KG1 (cell line): ENCODE data around the gene REPS2.
A peak's percentile ranks its signal among the peaks of the same experiment; 100 is the strongest.

Source experiments
- DNase-seq: peaks from one replicate; lab custom pipeline; 2025; lab: John Stamatoyannopoulos, UW

The REPS2 gene

GRCh38 chrX:17005712-17006368, 59.4 kb downstream of the REPS2 start:
- no peak for DNase-seq

DNA sequence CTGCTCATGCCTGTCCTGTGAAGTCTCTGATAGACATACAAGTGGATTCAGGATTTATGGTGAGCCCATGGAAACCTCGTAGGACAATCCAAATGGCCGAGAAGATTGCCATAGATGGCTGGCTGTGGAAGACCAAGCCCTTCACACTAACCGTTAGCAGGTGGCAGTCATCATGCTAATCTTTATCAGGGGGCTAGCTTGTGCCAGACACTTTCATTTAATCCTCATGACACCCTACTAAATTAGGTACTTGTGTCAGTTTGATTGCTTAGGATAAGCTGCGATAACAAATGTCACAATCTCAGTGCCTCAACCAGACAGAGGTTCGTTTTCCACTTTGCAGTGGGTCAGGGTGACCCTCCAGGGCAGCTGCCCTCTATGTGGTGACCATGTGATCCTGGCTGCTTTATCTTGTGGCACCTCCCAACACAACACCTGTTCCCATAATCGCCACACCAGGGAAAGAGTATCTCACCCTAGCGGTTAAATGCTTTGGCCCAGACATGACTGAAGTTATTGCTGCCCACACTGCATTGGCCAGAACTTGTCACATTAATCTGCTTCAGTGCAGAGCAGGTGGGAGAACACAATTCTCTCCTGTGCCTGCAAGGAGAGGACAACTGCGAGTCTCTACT, 60.8 kb downstream of the REPS2 start:
- no peak for DNase-seq

- no peak for DNase-seq
These were observed 63.6 kb downstream of the REPS2 start for GRCh38 chrX:17009856-17010625.

- DNase-seq, result no peak
These were observed 66.0 kb downstream of the REPS2 start for GRCh38 chrX:17012465-17012864.

DNA sequence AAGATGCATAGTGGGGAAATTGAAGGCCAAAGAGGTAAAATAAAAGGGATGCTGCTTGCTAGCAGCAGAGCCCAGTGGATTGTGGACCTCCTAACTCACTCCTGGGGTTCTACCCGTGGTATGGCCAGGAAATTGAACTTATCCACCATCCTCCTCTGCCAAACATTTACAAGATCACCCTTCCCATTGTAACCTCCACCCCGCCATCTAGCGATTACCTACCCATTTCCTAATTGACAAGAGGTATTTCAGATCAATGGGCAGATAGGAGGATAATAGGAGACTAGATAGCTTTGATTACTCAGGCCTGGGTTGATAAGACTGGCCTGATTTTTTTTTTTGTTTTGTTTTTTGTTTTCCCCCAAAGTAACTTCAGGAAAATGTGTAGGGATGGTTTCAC, 67.8 kb downstream of the REPS2 start:
- DNase-seq, result no peak

- no peak for DNase-seq
These were observed 70.7 kb downstream of the REPS2 start for GRCh38 chrX:17017134-17017533.

DNA sequence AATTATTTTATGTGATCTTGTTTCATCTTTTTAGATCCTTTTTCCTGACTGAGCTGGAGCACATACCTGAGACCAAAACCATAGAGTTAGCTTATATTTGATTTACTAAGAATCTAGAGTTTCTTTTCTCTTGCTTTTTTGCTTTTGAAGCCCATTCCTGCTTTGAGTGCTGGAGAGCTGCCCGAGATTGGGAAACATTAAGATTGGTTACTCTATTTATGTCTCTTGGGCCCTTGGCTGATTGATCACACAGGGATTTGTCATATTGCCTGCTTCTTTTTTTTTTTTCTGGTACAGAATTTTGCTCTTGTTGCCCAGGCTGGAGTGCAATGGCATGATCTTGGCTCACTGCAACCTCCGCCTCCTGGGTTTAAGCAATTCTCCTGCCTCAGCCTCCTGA, 73.9 kb downstream of the REPS2 start:
- no peak for DNase-seq

DNA sequence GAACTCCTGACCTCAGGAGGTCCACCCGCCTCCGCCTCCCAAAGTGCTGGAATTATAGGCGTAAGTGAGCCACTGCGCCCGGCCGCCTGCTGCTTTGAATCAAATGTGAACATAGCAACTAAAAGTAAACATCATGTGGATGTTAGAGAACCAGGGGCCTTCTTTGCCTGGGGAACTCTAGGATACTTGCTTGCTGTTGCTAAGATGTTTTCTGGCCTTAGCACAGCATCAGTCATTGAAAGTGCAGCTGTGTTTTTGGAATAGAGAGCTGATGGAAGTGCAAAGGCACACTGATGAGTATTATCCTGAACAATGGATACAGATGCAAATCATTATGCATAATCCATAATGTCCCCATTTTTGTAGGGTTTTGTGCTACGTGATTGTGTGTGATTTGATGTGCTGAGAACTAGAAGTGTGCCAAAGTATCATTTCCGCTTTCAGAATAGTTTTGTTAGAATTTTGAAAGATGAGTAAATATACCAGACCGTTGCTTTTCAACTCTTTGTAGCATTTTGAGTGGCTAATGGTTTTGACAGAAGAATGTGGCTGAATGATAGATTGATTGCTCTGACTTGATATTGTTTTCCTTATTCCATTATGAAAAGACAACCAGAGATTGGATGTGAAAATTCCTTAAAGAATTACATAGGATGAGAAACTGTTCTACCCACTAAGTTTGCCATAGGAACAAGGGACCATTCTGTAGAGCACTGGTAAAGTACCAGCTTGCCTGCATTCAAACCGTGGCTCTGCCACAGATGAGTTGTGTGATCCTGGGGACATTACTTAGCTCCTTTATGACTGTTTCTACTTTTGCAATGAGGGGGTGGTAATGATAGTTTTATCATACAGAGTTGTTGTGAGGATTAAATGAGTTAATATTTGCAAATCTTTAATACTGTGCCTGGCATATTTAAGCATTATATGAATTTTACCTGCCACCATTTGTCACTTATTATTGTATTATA, 74.7 kb downstream of the REPS2 start:
- no peak for DNase-seq

DNA sequence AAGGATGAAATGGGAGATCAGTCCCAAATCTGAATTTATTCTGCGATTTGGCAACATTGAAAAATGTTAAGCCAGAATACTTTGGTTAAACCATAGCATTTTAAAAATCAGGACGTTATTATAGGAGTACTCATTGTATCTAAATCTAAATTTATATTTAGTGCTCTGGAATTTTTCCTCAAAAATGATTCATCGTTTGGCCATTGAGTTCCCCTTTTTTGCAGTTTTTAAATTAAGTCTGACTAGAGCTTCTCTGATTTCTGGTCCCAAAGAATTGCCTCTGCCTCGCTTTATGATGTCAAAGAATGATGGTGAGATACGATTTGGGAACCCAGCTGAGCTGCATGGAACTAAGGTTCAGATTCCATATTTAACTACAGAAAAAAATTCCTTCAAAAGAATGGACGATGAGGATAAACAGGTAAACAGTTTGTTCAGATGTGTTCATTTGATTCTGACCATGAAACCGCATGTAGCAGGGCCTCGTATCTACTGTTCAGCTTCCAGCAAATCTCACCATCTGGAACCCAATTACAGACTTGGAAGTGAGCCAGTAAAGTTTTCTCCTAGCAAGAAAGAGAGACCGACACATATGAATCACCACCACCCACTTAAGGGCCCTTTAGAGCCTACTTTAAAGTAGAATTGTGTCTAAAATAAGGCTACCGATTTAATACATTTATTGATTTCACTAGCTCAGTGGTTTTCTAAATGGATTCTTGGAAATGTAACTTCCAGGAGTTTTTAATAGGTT, 75.6 kb downstream of the REPS2 start:
- DNase-seq, result no peak

DNA sequence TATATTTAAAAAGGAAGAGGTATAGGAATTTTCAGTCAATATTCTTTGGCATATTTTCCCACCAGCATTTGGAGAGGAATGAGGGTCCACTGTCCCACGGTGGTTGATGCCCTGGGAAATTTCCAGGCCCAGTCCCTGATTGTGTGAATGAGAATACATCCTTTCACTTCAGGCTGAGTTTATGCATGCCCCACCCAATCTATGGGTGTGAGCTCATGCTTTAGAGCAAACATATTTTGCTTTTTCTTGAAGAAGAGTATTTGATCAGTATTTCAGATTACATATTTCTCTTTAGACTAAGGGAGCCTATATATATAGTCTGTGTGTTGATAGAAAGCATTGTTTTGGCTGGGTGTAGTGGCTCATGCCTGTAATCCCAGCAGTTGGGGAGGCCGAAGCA, 77.2 kb downstream of the REPS2 start:
- no peak for DNase-seq

DNA sequence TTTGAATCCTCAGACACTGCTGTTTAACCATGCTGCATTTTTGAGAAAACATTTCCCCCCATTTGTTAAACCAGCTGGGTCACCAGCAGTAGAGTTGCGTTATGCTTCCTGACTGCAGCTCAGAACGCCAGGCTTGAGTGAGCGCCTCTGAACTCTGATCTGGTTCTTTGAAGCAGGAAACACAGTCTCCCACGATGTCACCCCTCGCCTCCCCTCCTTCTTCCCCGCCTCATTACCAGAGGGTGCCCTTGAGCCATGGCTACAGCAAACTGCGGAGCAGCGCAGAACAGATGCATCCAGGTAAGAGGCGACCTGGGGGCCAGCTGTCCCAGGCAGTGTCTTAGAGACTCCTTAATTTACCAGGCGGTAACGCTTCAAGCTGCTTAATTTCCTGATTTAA, 78.4 kb downstream of the REPS2 start:
- no peak for DNase-seq

DNA sequence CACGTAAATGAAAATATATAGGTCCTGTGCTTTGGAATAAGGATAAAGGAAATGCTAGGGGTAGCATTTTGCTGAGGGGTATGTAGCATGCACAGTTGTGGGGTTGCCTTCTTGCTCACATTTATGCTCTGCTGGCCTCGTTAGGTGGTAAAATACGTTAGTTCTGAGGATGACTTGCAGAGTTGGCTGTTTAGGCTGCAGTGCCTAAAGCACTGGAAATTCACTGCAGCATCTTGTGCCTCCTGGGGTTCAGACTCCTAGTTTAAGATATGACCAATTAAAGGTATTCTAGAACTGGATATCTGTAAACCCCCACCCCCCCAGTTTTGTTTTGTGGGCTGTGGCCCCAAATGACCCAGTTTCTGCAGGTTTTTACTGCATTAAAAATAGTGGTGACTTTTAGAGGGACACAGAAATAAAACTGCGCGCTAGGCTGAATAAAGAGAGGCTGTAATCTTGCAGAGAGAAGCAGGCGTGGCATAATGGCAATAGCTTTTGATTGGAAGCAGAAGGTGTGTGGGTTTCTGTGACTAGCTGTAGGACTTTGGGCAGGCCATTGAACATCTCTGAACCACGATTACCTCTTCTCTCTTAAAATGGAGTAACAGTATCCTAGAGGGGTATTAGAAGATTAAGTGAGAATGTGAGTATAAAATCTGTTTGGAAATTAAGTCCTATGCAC, 79.3 kb downstream of the REPS2 start:
- DNase-seq, result no peak

DNA sequence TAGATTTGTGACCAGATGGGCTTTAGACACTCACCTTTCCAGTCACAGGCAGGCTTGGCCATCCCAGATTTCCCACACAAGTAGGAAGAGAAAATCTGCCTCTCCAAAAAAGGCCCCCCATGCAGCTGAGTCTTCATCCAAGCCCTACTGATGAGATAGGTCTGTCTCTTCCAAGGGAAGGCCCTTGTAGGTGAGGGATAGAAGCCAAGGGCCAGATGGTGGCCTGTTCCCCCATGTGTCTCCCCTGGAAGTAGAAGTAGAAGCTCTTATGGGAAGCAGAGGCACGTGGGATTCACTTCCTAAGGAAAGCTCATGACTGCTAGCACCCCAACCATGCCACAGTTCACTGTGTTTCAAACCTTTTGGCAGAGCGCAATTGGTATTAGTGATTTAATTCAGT, 81.5 kb downstream of the REPS2 start:
- no peak for DNase-seq

DNA sequence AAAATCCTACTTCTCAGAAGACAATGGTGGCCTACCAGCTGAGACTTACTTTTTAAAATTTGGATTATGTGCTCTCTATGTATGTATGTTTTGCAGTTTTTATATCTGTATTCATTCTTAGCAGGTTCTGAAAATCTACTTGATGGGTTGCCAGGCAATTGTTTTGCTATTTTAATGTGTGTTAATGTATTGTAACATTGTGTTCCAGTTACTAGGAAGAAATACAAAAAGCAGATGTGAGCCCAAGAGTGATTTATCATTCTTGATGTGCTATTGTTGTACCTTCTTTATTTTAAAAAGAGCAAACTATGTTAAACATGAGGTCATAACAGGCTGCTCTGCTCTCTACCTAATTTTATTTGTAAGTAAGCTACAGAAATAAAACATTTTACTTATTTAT, 81.9 kb downstream of the REPS2 start:
- DNase-seq, result no peak

DNA sequence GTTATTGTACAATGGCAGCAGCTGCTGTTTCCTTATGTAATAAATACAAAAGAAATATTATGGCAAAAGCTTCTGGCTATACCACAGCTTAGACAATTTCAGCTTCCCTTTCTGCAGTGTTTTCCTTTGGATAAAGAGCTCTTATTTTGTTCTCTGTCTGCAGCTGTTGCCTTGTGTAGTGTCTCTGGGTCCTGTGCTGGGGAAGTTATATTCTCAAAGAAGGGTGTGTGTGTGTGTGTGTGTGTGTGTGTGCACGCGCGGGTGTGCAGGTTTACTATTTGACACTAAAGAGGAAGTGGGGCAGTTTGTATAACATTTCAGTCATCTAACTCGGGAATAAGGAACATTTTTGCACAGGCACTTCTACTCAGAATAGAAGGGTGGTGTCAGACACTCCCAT, 83.6 kb downstream of the REPS2 start:
- peak; percentile 2 for DNase-seq

DNA sequence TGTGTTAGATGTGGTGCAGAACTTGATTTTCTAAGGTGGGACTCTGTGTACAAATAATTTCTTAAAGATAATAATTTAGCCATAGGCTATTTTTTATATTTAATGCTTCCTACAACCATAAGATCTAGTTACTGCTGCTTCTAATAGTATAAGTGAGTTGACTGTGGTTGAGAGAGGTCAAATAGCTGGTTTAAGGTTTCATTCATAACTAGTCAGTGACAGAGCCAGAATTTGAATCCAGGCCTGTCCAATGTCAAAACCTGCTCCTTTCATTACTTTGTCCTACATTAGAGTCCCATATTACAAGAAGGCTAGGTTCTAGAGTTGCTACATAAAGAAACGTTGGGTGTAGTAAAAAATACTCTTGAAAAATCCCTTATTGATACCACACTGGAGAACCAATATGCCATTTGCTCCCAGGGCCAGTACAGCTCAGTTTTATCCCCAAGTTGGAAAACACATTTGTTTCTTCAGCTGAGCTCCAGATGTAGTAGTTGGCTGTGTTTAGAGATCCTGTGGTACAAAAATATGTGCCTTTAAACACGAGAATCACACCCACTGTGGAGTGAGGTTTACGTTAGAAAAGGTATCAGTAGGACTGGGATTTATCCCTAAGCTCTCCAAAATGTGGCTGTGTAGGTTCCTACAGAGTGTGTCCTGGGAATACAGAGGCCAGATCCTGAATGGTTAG, 84.3 kb downstream of the REPS2 start:
- DNase-seq, result no peak

GRCh38 chrX:17031827-17032226, 85.4 kb downstream of the REPS2 start:
- no peak for DNase-seq

DNA sequence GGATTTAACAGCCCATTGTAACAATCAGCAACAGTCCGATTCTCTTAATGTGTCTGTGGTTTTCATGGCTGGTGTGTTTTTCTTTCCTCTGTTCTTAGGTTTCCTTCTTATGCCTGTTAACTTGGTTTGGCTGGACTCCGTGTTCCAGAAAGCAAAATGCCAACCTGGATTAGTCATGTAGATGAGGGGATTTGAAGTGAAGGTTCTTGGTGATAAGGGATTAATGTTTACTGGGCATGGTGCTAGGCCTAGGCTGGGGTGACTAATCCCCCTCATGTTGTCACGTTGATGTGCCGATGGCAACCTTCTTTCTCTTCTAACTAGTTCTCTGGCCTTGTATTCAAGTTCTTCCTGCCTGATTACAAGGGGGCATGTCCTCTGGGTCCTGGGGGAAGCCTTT, 85.9 kb downstream of the REPS2 start:
- DNase-seq, result no peak

GRCh38 chrX:17033225-17033624, 86.8 kb downstream of the REPS2 start:
- no peak for DNase-seq

- no peak for DNase-seq
These were observed 88.7 kb downstream of the REPS2 start for GRCh38 chrX:17035111-17035510.
